ENCODE measurements around the gene ASPDH.

DNA sequence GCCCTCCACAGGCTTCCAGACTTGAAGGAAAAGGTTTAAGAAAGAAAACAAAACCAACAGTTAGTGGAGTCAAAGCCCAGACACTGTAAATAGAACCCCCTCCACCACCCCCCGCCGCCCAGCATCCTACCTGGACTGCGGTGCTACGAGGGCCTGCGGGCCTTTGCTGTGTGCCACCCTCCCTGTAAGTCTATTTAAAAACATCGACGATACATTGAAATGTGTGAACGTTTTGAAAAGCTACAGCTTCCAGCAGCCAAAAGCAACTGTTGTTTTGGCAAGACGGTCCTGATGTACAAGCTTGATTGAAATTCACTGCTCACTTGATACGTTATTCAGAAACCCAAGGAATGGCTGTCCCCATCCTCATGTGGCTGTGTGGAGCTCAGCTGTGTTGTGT is 30.8 kb downstream of the ASPDH start:
- TF ChIP-seq, protein P1, sequence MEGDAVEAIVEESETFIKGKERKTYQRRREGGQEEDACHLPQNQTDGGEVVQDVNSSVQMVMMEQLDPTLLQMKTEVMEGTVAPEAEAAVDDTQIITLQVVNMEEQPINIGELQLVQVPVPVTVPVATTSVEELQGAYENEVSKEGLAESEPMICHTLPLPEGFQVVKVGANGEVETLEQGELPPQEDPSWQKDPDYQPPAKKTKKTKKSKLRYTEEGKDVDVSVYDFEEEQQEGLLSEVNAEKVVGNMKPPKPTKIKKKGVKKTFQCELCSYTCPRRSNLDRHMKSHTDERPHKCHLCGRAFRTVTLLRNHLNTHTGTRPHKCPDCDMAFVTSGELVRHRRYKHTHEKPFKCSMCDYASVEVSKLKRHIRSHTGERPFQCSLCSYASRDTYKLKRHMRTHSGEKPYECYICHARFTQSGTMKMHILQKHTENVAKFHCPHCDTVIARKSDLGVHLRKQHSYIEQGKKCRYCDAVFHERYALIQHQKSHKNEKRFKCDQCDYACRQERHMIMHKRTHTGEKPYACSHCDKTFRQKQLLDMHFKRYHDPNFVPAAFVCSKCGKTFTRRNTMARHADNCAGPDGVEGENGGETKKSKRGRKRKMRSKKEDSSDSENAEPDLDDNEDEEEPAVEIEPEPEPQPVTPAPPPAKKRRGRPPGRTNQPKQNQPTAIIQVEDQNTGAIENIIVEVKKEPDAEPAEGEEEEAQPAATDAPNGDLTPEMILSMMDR (IDR thresholded peaks at IDR 0.05), result no peak
- no peak for TF ChIP-seq POLR2AphosphoS5 (IDR thresholded peaks at IDR 0.05)
- TF ChIP-seq POLR2A (IDR thresholded peaks at IDR 0.05), result no peak
